GM18517 (cell line): ENCODE results near the gene EFL1.

Source experiments
- ATAC-seq: cut with Tn5 transposase; IDR thresholded peaks from one replicate; pipeline ENCODE4 v1.9.1; 2021; ENCODE audit warnings: mild to moderate bottlenecking, moderate library complexity; ENCODE audit not compliant: unreplicated experiment

The EFL1 gene

DNA sequence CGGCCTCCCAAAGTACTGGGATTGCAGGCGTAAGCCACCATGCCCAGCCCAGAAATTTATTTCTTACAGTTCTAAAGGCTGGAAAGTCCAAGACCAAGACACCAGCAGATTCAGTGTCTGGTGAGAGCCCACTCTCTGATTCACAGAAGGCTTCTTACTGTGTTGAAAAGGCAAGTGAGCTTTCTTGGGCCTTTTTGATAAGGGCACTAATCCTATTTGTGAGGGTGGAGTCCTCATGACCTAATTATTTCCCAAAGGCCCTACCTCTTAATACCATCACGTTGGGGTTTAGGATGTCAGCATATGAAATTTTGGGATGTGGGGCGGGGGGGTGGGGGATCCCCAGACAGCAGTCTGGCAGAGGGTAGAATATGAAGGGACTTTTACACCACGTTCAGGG lies 169.2 kb downstream of the EFL1 start:
- no peak for ATAC-seq

DNA sequence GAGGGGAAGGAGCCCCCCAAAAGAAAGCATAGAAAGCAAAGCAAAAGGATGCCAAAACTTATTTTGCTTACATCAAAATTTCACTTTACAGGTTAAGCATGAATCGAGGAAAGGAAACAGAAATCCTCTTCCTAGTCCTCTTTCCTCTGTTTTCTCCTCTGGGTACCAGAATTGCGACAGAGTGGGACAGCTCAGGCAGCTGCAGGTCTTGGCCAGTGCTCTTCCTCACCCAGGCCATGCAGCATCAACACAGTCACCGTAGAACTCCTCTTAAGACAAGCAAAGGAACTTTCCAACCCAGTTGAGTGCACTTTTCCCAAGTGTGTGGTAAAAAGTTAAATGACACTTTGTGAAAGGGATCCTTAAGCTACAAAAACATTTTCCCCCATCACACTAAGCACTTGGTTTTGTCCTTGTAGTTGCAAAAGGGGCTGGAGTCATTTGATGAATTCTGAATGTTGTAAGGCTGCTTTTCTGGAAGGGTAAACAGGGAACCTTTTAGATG lies 170.8 kb downstream of the EFL1 start:
- no peak for ATAC-seq

DNA sequence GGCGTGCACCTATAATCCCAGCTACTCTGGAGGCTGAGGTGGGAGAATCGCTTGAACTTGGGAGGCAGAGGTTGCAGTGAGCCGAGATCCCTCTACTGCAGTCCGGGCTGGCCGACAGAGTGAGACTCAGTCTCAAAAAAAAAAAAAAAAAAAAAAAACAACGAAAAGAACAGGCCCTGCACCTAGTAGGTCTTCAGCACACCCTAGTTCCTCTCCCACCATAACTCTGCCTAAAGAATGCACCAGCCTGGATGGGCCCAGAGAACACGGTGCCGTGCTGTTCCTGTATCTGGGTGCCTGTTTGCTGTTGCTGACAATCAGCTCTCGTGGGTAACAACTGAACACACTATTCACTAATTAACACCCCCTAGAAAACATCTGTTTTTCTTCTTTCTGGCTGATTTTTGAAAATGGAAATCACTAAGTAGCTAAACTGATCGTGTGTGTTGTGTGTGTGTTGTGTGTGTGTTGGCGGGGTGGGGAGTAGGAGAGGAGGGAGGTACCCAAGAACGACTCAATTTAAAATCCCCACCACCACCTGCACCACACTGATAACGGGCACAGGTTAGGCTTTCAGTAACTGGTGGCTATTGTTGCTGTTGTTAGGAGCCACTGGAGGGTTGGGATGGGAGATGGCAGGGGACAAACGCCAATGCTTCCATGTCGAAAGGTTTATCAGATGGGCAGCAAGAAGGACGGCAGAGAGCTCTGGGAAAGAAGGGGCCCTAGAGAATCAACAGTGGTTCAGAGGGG lies 176.1 kb downstream of the EFL1 start:
- no peak for ATAC-seq

DNA sequence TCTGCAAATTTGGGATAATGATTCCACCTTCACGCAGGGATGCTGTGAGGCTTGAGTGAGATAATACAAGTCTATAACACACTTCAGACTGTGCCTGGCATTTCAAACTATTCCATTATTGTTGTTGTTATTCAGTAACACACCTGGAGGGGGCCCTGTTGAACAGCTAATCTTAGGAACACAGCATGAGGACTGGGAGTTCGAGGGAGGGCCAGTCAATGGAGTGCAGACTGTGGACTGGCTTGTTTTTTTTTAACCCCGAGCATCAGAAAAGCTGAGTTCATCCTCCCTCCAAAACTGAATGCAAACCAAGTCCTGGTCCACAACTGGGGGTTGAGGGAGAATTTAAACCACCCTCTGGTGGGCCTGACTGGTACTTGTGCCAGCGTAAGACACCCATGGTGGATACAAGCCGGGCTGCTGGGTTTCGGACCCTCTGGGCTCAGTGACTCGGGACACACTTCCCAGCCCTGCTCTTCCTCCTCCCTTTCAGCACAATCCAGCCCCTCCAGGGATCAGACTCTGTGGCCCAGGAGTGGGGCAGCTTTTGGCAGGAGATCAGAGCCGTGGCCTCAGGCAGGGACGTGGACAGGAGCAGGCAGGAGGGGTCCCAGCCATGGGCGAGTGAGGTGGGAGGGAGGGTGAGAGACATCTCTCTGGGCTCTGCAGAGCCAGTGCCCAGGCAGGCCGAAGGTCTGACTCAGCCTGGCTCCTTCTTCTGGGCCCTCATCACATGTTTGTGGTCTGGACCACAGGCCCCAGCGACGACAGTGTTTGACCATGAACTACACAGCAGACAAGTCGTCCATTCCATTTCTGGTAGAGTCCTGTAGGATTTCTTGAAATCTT lies 180.4 kb downstream of the EFL1 start:
- ATAC-seq = no peak

DNA sequence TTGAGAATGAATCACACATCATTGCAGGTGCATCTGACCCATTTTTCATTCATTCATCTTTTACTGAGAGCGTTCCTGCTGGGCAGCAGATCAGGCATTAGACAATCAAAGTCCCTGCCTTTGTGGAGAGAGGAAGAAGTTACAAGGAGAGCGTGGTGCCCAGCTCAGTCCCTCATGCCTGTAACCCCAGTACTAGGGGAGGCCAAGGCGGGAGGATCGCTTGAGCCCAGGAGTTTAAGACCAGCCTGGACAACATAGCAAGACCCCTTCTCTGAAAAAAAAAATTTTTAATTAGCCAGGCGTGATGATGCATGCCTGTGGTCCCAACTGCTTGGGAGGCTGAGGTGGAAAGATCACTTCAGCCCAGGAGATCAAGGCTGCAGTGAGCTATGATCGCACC lies 181.8 kb downstream of the EFL1 start:
- no peak for ATAC-seq
